GM12878 (cell line): ENCODE measurements around the gene SLC34A3. TPM values are rescaled to one million over a fixed set of nuclear protein-coding genes. Genes with fewer than 3 reads are reported as not detected.

Source experiments
- ATAC-seq: fragments of 200-7000 bp; cut with Tn5 transposase; 3 replicates; pipeline ENCODE4 v1.9.1; 2020; ENCODE audit warnings: mild to moderate bottlenecking, moderate library complexity
- BruUV-seq: library from RNA; stranded (reverse); fragments of 400-500 nt; replicated peaks from 2 replicates; lab custom pipeline; 2021; lab: Mats Ljungman, UMichigan
- CTCF ChIA-PET: fragments of 300-600 bp; sonication (Branson Sonifier 250); formaldehyde crosslinking; extraction: SDS; loops from one replicate; lab custom pipeline; 2021; ENCODE audit warnings: inconsistent platforms; lab: Yijun Ruan, JAX
- POLR2A ChIA-PET: fragments of 350-600 bp; formaldehyde crosslinking; extraction: SDS; loops from one replicate; lab custom pipeline; 2021; ENCODE audit warnings: inconsistent platforms; lab: Charles Lee
- RAD21 ChIA-PET: fragments of 300-600 bp; sonication (Branson Sonifier 250); formaldehyde crosslinking; loops from one replicate; lab custom pipeline; 2023; ENCODE audit warnings: antibody characterized with exemption; ENCODE audit not compliant: unreplicated experiment; lab: Charles Lee
- SMC1A ChIA-PET: fragments of 300-600 bp; sonication (Branson Sonifier 250); formaldehyde crosslinking; loops from one replicate; lab custom pipeline; 2023; ENCODE audit not compliant: unreplicated experiment, uncharacterized antibody; lab: Charles Lee
- DNase-seq: peaks from one replicate; pipeline ENCODE4 v3.0.0-alpha.2; 2011; ENCODE audit warnings: low read depth, low spot score
- FAIRE-seq: peaks from 3 replicates; lab custom pipeline; 2011; peaks lifted over from hg19 to GRCh38; lab: Jason Lieb, UNC
- H2AFZ ChIP-seq: 2 replicates; pipeline ENCODE4 v1.6.0; 2011; ENCODE audit warnings: low read depth, low read length, control low read depth; ENCODE audit not compliant: control insufficient read depth
- H3K27ac ChIP-seq: 2 replicates; pipeline ENCODE4 v1.5.1; 2011; ENCODE audit warnings: control low read depth; ENCODE audit not compliant: control insufficient read depth, insufficient read depth
- H3K27me3 ChIP-seq, 2 experiments: replicated peaks in 1 of 2; 2 replicates each; pipeline versions ENCODE4 v1.6.0 to v1.6.1; 2011; ENCODE audit warnings: low read length in 1 of 2; ENCODE audit not compliant: control insufficient read depth in 2 of 2, insufficient read depth in 2 of 2
- H3K36me3 ChIP-seq, 2 experiments: 2 replicates each; pipeline ENCODE4 v1.5.1; 2011; ENCODE audit warnings: low read length in 1 of 2; ENCODE audit not compliant: control insufficient read depth in 2 of 2, insufficient read depth in 2 of 2
- H3K4me1 ChIP-seq: 2 replicates; pipeline ENCODE4 v1.6.1; 2011; ENCODE audit warnings: mild to moderate bottlenecking, low read length, moderate library complexity, mixed read lengths; ENCODE audit not compliant: control insufficient read depth, insufficient read depth
- H3K4me2 ChIP-seq: 2 replicates; pipeline ENCODE4 v1.6.0; 2011; ENCODE audit warnings: control low read depth; ENCODE audit not compliant: control insufficient read depth, insufficient read depth
- H3K4me3 ChIP-seq: fragments of 200-600 bp; sonication (generic); 2 replicates; pipeline ENCODE4 v1.5.1; 2016
- H3K79me2 ChIP-seq: 2 replicates; pipeline ENCODE4 v1.6.0; 2011; ENCODE audit warnings: low read length; ENCODE audit not compliant: control insufficient read depth, insufficient read depth
- H3K9ac ChIP-seq: 2 replicates; pipeline ENCODE4 v1.8.0; 2011; ENCODE audit warnings: low read length, control low read depth, mixed read lengths; ENCODE audit not compliant: control insufficient read depth, insufficient read depth
- H3K9me3 ChIP-seq: replicated peaks from 3 replicates; pipeline ENCODE4 v1.5.1; 2011; ENCODE audit warnings: mild to moderate bottlenecking, low read length; ENCODE audit not compliant: control insufficient read depth, insufficient read depth
- H4K20me1 ChIP-seq: 2 replicates; pipeline ENCODE4 v1.6.0; 2011; ENCODE audit not compliant: control insufficient read depth, insufficient read depth
- HDAC2 ChIP-seq: fragments of 200-600 bp; sonication (generic); IDR thresholded peaks from 2 replicates; pipeline ENCODE4 v1.6.1; 2017
- KLF5 ChIP-seq: fragments of 450-650 bp; IDR thresholded peaks from 2 replicates; pipeline ENCODE4 v1.6.1; 2014; ENCODE audit warnings: mild to moderate bottlenecking; ENCODE audit not compliant: partially characterized antibody
- NFIC ChIP-seq: IDR thresholded peaks from 2 replicates; pipeline ENCODE4 v1.6.1; 2012; ENCODE audit warnings: low read depth, mild to moderate bottlenecking, inconsistent platforms, low read length, moderate library complexity
- NFYA ChIP-seq: IDR thresholded peaks from 2 replicates; pipeline ENCODE4 v1.6.1; 2011; ENCODE audit warnings: low read depth, mild to moderate bottlenecking, low read length, improper control_type of control experiment, borderline replicate concordance
- NR2C2 ChIP-seq: IDR thresholded peaks from 2 replicates; pipeline ENCODE4 v1.6.1; 2011; ENCODE audit warnings: borderline replicate concordance, low read depth; ENCODE audit not compliant: control insufficient read depth, insufficient read length
- PAX8 ChIP-seq: fragments of 450-650 bp; IDR thresholded peaks from 2 replicates; pipeline ENCODE4 v1.6.1; 2017; ENCODE audit warnings: mild to moderate bottlenecking, moderate library complexity
- SIX5 ChIP-seq: IDR thresholded peaks from 2 replicates; pipeline ENCODE4 v1.6.1; 2011; ENCODE audit warnings: mild to moderate bottlenecking, low read depth, low read length, moderate library complexity; ENCODE audit not compliant: severe bottlenecking
- SMARCA5 ChIP-seq: fragments of 450-650 bp; IDR thresholded peaks from 2 replicates; pipeline ENCODE4 v1.6.1; 2017; ENCODE audit warnings: mild to moderate bottlenecking
- TCF12 ChIP-seq: IDR thresholded peaks from 2 replicates; pipeline ENCODE4 v1.6.1; 2011; ENCODE audit warnings: low read depth, mild to moderate bottlenecking, low read length
- ZNF207 ChIP-seq: fragments of 450-650 bp; IDR thresholded peaks from 2 replicates; pipeline ENCODE4 v1.6.1; 2014; ENCODE audit warnings: antibody characterized with exemption, mild to moderate bottlenecking, borderline replicate concordance
- ZZZ3 ChIP-seq: IDR thresholded peaks from 2 replicates; pipeline ENCODE4 v1.6.1; 2011; ENCODE audit warnings: low read depth; ENCODE audit not compliant: control insufficient read depth, insufficient read length
- WGBS: methylation state at CpG from one replicate; pipeline ENCODE4 v1.1.6; 2016; ENCODE audit warnings: low lambda C conversion rate; ENCODE audit not compliant: insufficient replicate concordance, insufficient coverage; ENCODE audit errors: missing lambda C conversion rate; 5-methylcytosine and 5-hydroxymethylcytosine counted together
- in situ Hi-C: fragments of 300-500 bp; cut with MboI; formaldehyde crosslinking; loops from 9 replicates; pipeline ENCODE4 v1.14.3; 2018; ENCODE audit warnings: mixed read lengths
- intact Hi-C: fragments of 100-400 bp; cut with micrococcal nuclease; formaldehyde crosslinking; loops from one replicate; pipeline ENCODE4 v1.14.2; 2022; ENCODE audit not compliant: unreplicated experiment
- polyA plus RNA-seq, 11 experiments: library from polyadenylated mRNA; depleted of rRNA in 4 of 11; unstranded in 6 of 11; stranded (reverse) in 5 of 11; fragments of >200 nt; fragmentation: Nextera tagmentation in 4 of 11; fragmentation: Illumina TruSeq in 1 of 11; extraction: Ambion mirVana in 4 of 11; extraction: Trizol in 1 of 11; gene quantifications; 1 replicate in 1 of 11; 2 replicates in 10 of 11; pipeline versions ENCODE4 v1.2.1 to v1.2.3, GENCODE V29; 2011 to 2016; ENCODE audit warnings: inconsistent platforms in 2 of 11, missing spikeins in 2 of 11, low read depth in 1 of 11
- total RNA-seq, 4 experiments: library from RNA; depleted of rRNA in 3 of 4; stranded (reverse); fragments of >200 nt in 3 of 4; fragmentation: Illumina TruSeq in 1 of 4; extraction: Trizol in 1 of 4; gene quantifications; 2 replicates each; pipeline versions ENCODE4 v1.2.1 to v1.2.3, GENCODE V29; 2013 to 2021
- TF ChIP-seq, protein P1 (sequence below): fragments of 150-350 bp; IDR thresholded peaks from 2 replicates; pipeline ENCODE4 v1.6.1; 2014; ENCODE audit warnings: mild to moderate bottlenecking, low read depth, low read length
- TF ChIP-seq, protein P2 (sequence below): fragments of 450-650 bp; IDR thresholded peaks from 2 replicates; pipeline ENCODE4 v1.6.1; 2018; ENCODE audit warnings: mild to moderate bottlenecking, low read depth, moderate library complexity; ENCODE audit not compliant: partially characterized antibody
- TF ChIP-seq, protein P3 (sequence below): fragments of 450-650 bp; formaldehyde crosslinking; IDR thresholded peaks from 2 replicates; pipeline ENCODE4 v1.4.0; 2020; ENCODE audit warnings: mild to moderate bottlenecking, moderate library complexity

The SLC34A3 gene
- total and polyA plus RNA-seq, 10 of the 15 experiments (the other 5 are each of a cell fraction or from before 2014, with no cell fraction given), result not detected

DNA sequence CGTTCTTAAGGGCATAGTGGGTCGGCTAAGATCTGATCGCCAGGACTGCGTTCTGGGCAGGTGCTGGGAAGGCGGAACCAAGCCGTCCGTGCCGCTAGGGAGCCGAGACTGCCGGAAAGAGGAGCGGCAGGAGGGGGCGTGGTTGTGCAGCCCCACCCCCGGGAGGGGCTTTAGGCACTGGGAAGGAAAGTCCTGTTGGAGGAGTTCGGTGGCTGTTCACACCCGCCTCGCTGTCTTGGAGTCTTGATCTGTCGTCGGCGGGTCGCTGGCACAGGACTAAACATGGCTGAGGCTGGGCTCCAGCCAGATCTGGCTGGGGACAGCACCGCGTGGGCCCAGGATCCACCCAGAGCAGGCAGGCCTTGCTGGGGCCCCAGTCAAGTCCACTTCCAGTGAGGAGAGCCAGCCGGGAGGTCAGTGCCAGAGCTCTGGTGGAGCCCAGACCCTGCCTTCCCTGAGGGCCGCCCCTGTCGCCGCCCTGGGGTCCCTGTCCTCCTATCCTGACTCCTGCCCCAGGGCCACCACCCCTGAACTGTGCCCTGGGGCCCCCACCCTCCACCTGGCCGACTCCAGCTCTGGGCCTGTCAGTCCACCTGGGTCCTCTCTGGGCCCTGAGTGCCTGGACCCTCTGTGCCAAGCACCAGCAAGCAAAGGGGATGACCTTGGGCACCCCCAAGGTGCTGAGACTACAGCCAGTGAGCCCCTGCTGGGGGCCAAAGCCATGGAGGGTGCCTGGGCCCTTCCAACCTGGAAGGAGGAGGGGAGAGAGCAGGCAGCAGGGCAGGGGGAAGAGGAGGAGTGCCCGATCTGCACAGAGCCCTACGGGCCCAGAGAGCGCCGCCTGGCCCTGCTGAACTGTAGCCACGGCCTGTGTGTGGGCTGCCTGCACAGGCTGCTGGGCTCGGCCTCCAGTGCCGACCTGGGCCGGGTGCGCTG, 13.2 kb upstream of the SLC34A3 start (continued):
- TF ChIP-seq ZNF207 (no peak), HDAC2 (no peak), SMARCA5 (no peak), ZZZ3 (no peak), TCF12 (no peak), PAX8 (no peak)
- TF ChIP-seq, protein P1, sequence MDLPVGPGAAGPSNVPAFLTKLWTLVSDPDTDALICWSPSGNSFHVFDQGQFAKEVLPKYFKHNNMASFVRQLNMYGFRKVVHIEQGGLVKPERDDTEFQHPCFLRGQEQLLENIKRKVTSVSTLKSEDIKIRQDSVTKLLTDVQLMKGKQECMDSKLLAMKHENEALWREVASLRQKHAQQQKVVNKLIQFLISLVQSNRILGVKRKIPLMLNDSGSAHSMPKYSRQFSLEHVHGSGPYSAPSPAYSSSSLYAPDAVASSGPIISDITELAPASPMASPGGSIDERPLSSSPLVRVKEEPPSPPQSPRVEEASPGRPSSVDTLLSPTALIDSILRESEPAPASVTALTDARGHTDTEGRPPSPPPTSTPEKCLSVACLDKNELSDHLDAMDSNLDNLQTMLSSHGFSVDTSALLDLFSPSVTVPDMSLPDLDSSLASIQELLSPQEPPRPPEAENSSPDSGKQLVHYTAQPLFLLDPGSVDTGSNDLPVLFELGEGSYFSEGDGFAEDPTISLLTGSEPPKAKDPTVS, result no peak
- TF ChIP-seq, all 136 proteins: peak for 0

DNA sequence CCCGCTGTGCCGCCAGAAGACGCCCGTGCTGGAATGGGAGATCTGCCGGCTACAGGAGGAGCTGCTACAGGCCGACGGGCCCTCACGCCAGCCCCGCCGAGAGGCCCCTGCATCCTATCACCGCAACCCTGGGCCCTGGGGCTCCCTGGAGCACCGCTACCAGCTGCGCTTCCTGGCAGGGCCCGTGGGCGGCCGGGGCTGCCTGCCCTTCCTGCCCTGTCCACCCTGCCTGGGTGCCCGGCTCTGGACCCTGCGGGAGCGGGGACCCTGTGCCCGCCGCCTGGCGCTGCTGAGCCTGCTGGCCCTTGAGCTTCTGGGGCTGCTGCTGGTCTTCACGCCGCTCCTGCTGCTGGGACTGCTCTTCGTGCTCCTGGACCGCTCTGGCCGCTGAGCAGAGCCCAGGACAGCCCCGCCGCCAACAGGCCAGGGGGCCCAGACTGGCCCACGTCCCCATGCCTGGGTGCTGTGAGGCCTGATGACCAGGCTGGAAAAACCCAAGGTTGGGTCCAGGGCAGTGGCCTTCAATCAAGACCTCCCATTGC, 12.4 kb upstream of the SLC34A3 start:
- H2AFZ ChIP-seq, result no peak overlapping the region
- ChIA-PET CTCF (no interaction called here), SMC1A (no interaction called here), RAD21 (no interaction called here), POLR2A (interaction anchor here (1.4 kb wide), 1 partner anchor 17 kb away, joined by 4 read pairs; the partner anchor contains the start of gene TPRN)
- no peak overlapping the region for H3K9ac ChIP-seq
- H3K27me3 ChIP-seq, result no peaks in the 10 kb centered on the region
- peaks cover 5% of the 10 kb centered on the region; the same call in 1 of the 2 replicates for H3K4me1 ChIP-seq
- in situ Hi-C loops, result no loop called here
- ATAC-seq (no peak), FAIRE-seq (no peak), DNase-seq (no peak)
- no peaks in the 10 kb centered on the region for H3K9me3 ChIP-seq
- intact Hi-C loops, result no loop called here
- 88% methylated on average over 29 of the region's 30 CpGs for WGBS
- peaks cover 0 to 2% of the 10 kb centered on the region in 2 experiments; a peak in 2 of 4 replicates for H3K36me3 ChIP-seq
- no peaks in the 10 kb centered on the region for H3K79me2 ChIP-seq
- no peak overlapping the region for H3K4me3 ChIP-seq
- no peak overlapping the region for H3K27ac ChIP-seq
- no TSS peak for BruUV-seq
- H3K4me2 ChIP-seq, result no peak overlapping the region
- no peaks in the 10 kb centered on the region for H4K20me1 ChIP-seq
- TF ChIP-seq NFIC, result no peak
- TF ChIP-seq KLF5, result no peak
- no peak for TF ChIP-seq NR2C2
- TF ChIP-seq, protein P2, sequence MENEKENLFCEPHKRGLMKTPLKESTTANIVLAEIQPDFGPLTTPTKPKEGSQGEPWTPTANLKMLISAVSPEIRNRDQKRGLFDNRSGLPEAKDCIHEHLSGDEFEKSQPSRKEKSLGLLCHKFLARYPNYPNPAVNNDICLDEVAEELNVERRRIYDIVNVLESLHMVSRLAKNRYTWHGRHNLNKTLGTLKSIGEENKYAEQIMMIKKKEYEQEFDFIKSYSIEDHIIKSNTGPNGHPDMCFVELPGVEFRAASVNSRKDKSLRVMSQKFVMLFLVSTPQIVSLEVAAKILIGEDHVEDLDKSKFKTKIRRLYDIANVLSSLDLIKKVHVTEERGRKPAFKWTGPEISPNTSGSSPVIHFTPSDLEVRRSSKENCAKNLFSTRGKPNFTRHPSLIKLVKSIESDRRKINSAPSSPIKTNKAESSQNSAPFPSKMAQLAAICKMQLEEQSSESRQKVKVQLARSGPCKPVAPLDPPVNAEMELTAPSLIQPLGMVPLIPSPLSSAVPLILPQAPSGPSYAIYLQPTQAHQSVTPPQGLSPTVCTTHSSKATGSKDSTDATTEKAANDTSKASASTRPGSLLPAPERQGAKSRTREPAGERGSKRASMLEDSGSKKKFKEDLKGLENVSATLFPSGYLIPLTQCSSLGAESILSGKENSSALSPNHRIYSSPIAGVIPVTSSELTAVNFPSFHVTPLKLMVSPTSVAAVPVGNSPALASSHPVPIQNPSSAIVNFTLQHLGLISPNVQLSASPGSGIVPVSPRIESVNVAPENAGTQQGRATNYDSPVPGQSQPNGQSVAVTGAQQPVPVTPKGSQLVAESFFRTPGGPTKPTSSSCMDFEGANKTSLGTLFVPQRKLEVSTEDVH, result no peak
- TF ChIP-seq, protein P3, sequence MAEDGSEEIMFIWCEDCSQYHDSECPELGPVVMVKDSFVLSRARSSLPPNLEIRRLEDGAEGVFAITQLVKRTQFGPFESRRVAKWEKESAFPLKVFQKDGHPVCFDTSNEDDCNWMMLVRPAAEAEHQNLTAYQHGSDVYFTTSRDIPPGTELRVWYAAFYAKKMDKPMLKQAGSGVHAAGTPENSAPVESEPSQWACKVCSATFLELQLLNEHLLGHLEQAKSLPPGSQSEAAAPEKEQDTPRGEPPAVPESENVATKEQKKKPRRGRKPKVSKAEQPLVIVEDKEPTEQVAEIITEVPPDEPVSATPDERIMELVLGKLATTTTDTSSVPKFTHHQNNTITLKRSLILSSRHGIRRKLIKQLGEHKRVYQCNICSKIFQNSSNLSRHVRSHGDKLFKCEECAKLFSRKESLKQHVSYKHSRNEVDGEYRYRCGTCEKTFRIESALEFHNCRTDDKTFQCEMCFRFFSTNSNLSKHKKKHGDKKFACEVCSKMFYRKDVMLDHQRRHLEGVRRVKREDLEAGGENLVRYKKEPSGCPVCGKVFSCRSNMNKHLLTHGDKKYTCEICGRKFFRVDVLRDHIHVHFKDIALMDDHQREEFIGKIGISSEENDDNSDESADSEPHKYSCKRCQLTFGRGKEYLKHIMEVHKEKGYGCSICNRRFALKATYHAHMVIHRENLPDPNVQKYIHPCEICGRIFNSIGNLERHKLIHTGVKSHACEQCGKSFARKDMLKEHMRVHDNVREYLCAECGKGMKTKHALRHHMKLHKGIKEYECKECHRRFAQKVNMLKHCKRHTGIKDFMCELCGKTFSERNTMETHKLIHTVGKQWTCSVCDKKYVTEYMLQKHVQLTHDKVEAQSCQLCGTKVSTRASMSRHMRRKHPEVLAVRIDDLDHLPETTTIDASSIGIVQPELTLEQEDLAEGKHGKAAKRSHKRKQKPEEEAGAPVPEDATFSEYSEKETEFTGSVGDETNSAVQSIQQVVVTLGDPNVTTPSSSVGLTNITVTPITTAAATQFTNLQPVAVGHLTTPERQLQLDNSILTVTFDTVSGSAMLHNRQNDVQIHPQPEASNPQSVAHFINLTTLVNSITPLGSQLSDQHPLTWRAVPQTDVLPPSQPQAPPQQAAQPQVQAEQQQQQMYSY (CRISPR knock-in tag), result no peak
- no peak for TF ChIP-seq NFYA
- no peak for TF ChIP-seq SIX5
